Psoas muscle (tissue), 8 donors: ENCODE measurements around the gene GPX4. TPM values are rescaled to one million over a fixed set of nuclear protein-coding genes. Genes with fewer than 3 reads are reported as not detected.

Experiments
- ATAC-seq, 4 donors: fragments of 200-7000 bp; cut with Tn5 transposase; one replicate each; pipeline ENCODE4 v1.9.1; 2020; ENCODE audit warnings: moderate library complexity in 3 of 4, mild to moderate bottlenecking in 2 of 4
- DNase-seq, 2 donors: peaks; one replicate each; pipeline ENCODE4 v3.0.0-alpha.2; 2020
- H3K27ac ChIP-seq: fragments of 200-600 bp; one replicate; pipeline ENCODE4 v1.8.0; 2022
- H3K27me3 ChIP-seq, 3 donors: fragments of 200-600 bp in 1 of 3; one replicate each; pipeline versions ENCODE4 v1.6.1 to v1.8.0; 2013 to 2022; ENCODE audit warnings: low read length in 2 of 3, mild to moderate bottlenecking in 2 of 3, moderate library complexity in 1 of 3; ENCODE audit not compliant: insufficient read depth in 3 of 3
- H3K36me3 ChIP-seq, 2 donors: fragments of 200-600 bp in 1 of 2; one replicate each; pipeline versions ENCODE4 v1.6.1 to v1.8.0; 2013 to 2022; ENCODE audit warnings: low read depth in 1 of 2, mild to moderate bottlenecking in 1 of 2, moderate library complexity in 1 of 2; ENCODE audit not compliant: insufficient read depth in 1 of 2
- H3K4me1 ChIP-seq: fragments of 200-600 bp; one replicate; pipeline ENCODE4 v1.8.0; 2022
- H3K4me3 ChIP-seq: fragments of 200-600 bp; one replicate; pipeline ENCODE4 v1.8.0; 2022; ENCODE audit warnings: mild to moderate bottlenecking
- H3K9me3 ChIP-seq: fragments of 200-600 bp; one replicate; pipeline ENCODE4 v1.8.0; 2022
- CTCF ChIP-seq: fragments of 200-600 bp; IDR thresholded peaks from one replicate; pipeline ENCODE4 v1.8.0; 2022; ENCODE audit warnings: antibody characterized with exemption
- WGBS, 3 donors: extraction: QIAGEN DNeasy Blood & Tissue Kit; methylation state at CpG; one replicate each; pipeline versions ENCODE4 v1.1.6 to v1.1.7; 2013; 5-methylcytosine and 5-hydroxymethylcytosine counted together
- intact Hi-C, 2 donors: fragments of 100-400 bp; cut with DNase I; formaldehyde crosslinking; loops; one replicate each; pipeline versions ENCODE4 v1.11.0 to v1.14.2; 2022
- polyA plus RNA-seq, 3 donors: library from polyadenylated mRNA; stranded (reverse); fragments of 200-250 nt; gene quantifications; one replicate each; pipeline ENCODE4 v1.2.3, GENCODE V29; 2013
- total RNA-seq, 4 donors: library from RNA; stranded (reverse); fragmentation: NEBNext Ultra II Directional in 2 of 4; extraction: Animal tissue kit (Norgen Biotek cat#: 25700) in 2 of 4; gene quantifications; one replicate each; pipeline versions ENCODE4 v1.2.1 to v1.2.4, GENCODE V29; 2021 to 2023
- donor health status: healthy with polysubstance abuse.
- donor health status: DM: no; HTN: no; CAD: no; lungs with moderate emphysema.
- donor health status: Bipolar disorder and iron deficiency.
- donor health status: healthy.
- donor health status: DM: yes; HTN: yes; CAD: no.
- donor health status: DM: no; HTN: no; CAD: no.
- donor health status: DM: no; HTN: no; CAD: no.
- donor health status: DM: yes; HTN: yes; CAD: no.

GPX4 gene
- total and polyA plus RNA-seq, 7 donors: 279 to 762 (median 490) TPM

GRCh38 chr19:1057176-1057855 is 46.5 kb upstream of the GPX4 start:
- 47 to 51% (median 49%) methylated on average over 3 of the region's 3 CpGs for WGBS, 3 donors
- TF ChIP-seq CTCF: no peak
- intact Hi-C loops: no loop called here
- DNase-seq: no peak
- peaks cover 33% of the 10 kb centered on the region for H3K9me3 ChIP-seq
- no peak overlapping the region for H3K4me3 ChIP-seq
- ATAC-seq: no peak
- no peaks in the 10 kb centered on the region for H3K4me1 ChIP-seq
- peaks cover 0 to 53% of the 10 kb centered on the region in 2 donors for H3K36me3 ChIP-seq
- no peaks in the 10 kb centered on the region for H3K27me3 ChIP-seq
- no peak overlapping the region for H3K27ac ChIP-seq

- no peak overlapping the region for H3K4me3 ChIP-seq
- H3K27ac ChIP-seq: no peak overlapping the region
- WGBS, 3 donors: 93 to 99% (median 98%) methylated on average over 5 of the region's 5 CpGs
- no peaks in the 10 kb centered on the region for H3K4me1 ChIP-seq
- no peak for DNase-seq
- no peak for ATAC-seq
- H3K9me3 ChIP-seq: peaks cover 33% of the 10 kb centered on the region
- no peaks in the 10 kb centered on the region for H3K27me3 ChIP-seq
- intact Hi-C loops: no loop called here
- no peak for TF ChIP-seq CTCF
- H3K36me3 ChIP-seq: peaks cover 0 to 53% of the 10 kb centered on the region in 2 donors
Observed at GRCh38 chr19:1058112-1058511, 45.7 kb upstream of the GPX4 start.

GRCh38 chr19:1060689-1061088 is 43.1 kb upstream of the GPX4 start:
- TF ChIP-seq CTCF: no peak
- no peak for ATAC-seq
- no peak overlapping the region for H3K4me3 ChIP-seq
- H3K4me1 ChIP-seq: peaks cover 11% of the 10 kb centered on the region
- peaks cover 0 to 12% (median 1%) of the 10 kb centered on the region in 3 donors for H3K27me3 ChIP-seq
- H3K36me3 ChIP-seq: peaks cover 0 to 36% of the 10 kb centered on the region in 2 donors
- intact Hi-C loops: no loop called here
- H3K9me3 ChIP-seq: peaks cover 33% of the 10 kb centered on the region
- 85 to 87% (median 87%) methylated on average over 5 of the region's 5 CpGs for whole genome bisulfite sequencing, 3 donors
- no peak overlapping the region for H3K27ac ChIP-seq
- DNase-seq: no peak

- no peak for TF ChIP-seq CTCF
- Histone ChIP-seq H3K36me3 (peaks cover 0 to 24% of the 10 kb centered on the region in 2 donors), H3K4me3 (no peak overlapping the region), H3K27ac (no peak overlapping the region), H3K4me1 (peaks cover 17% of the 10 kb centered on the region), H3K9me3 (peaks cover 20% of the 10 kb centered on the region), H3K27me3 (peaks cover 0 to 24% (median 5%) of the 10 kb centered on the region in 3 donors)
- ATAC-seq (no peak), DNase-seq (no peak)
- intact Hi-C loops: no loop called here
- WGBS, 3 donors: 85 to 97% (median 92%) methylated on average over 19 to 20 of the region's 20 CpGs
Observed at GRCh38 chr19:1061987-1062386, 41.8 kb upstream of the GPX4 start.
